ENCODE results near the gene CAPZA1. TPM values are rescaled to one million over a fixed set of nuclear protein-coding genes. Genes with fewer than 3 reads are reported as not detected.

The CAPZA1 gene
- total and polyA plus RNA-seq, 12 donors, result 60.1 to 178 (median 94.0) TPM

GRCh38 chr1:112579801-112580510 is 39.7 kb upstream of the CAPZA1 start:
- no peaks in the 10 kb centered on the region for H3K27me3 ChIP-seq
- H3K9me3 ChIP-seq (replicated peaks in 1 of 3), result no peaks in the 10 kb centered on the region
- intact Hi-C loops (cut with DNase I), result no loop called here
- no peak for DNase-seq
- 89 to 91% (median 90%) methylated on average over 5 of the region's 5 CpGs for WGBS, 4 donors
- H3K36me3 ChIP-seq (replicated peaks in 1 of 2), result peaks cover 0 to 19% of the 10 kb centered on the region in 2 donors
- H3K4me1 ChIP-seq (replicated peaks in 1 of 2), result no peaks in the 10 kb centered on the region
- TF ChIP-seq CTCF (IDR thresholded peaks at IDR 0.05) (no peak), POLR2A (IDR thresholded peaks at IDR 0.05) (no peak)
- H3K4me3 ChIP-seq, result no peak overlapping the region
- no peak overlapping the region for H3K27ac ChIP-seq

DNA sequence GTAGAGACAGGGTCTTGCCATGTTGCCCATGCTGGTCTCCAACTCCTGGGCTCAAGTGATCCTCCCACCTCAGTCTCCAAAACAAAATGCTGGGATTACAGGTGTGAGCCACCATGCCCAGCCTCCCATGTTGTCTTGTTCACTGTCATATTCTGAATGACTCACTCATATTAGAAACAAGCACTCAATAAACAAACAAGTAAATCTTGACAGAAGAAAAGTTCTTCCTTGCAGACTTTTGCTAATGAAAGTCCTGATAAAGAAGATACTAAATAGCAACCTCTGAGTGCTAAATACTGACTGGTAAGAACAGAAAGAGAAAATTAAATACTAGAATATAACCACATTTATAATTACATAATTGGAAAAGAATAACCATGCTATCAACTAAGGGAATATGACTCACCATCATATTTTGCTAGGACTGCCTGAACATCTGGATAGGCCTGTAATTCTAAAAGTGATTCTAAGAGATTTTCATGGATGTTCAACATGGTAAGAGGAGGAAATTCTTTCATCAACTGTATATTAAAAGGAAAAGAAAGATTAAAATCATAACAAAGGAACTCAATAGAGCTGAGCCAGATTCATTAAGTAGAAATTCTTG is 37.9 kb upstream of the CAPZA1 start:
- Histone ChIP-seq H3K36me3 (replicated peaks in 1 of 2) (peaks cover 0 to 19% of the 10 kb centered on the region in 2 donors), H3K27me3 (no peaks in the 10 kb centered on the region), H3K9me3 (replicated peaks in 1 of 3) (no peaks in the 10 kb centered on the region), H3K4me1 (replicated peaks in 1 of 2) (no peaks in the 10 kb centered on the region), H3K27ac (no peak overlapping the region), H3K4me3 (no peak overlapping the region)
- intact Hi-C loops (cut with DNase I), result no loop called here
- DNase-seq, result no peak
- no peak for TF ChIP-seq POLR2A (IDR thresholded peaks at IDR 0.05)

GRCh38 chr1:112583366-112583765 is 36.3 kb upstream of the CAPZA1 start:
- Histone ChIP-seq H3K27ac (no peak overlapping the region), H3K4me1 (replicated peaks in 1 of 2) (no peaks in the 10 kb centered on the region), H3K27me3 (no peaks in the 10 kb centered on the region), H3K36me3 (replicated peaks in 1 of 2) (peaks cover 0 to 13% of the 10 kb centered on the region in 2 donors), H3K9me3 (replicated peaks in 1 of 3) (no peaks in the 10 kb centered on the region), H3K4me3 (no peak overlapping the region)
- no peak for DNase-seq
- intact Hi-C loops (cut with DNase I), result no loop called here
- TF ChIP-seq CTCF (IDR thresholded peaks at IDR 0.05) (no peak), POLR2A (IDR thresholded peaks at IDR 0.05) (no peak)

- TF ChIP-seq POLR2A (IDR thresholded peaks at IDR 0.05), result no peak
- no peak for TF ChIP-seq CTCF (IDR thresholded peaks at IDR 0.05)
- no peaks in the 10 kb centered on the region for H3K4me1 ChIP-seq (replicated peaks in 1 of 2)
- DNase-seq, result no peak
- no peak overlapping the region for H3K4me3 ChIP-seq
- H3K36me3 ChIP-seq (replicated peaks in 1 of 2), result no peaks in the 10 kb centered on the region
- no peak overlapping the region for H3K27ac ChIP-seq
- 89 to 100% (median 94%) methylated on average over 1 of the region's 1 CpG for WGBS, 4 donors
- intact Hi-C loops (cut with DNase I), result no loop called here
- no peaks in the 10 kb centered on the region for H3K9me3 ChIP-seq (replicated peaks in 1 of 3)
- no peaks in the 10 kb centered on the region for H3K27me3 ChIP-seq
Measured at GRCh38 chr1:112589766-112590165, 29.9 kb upstream of the CAPZA1 start.

All from adrenal gland (tissue), 12 donors.